ENCODE data around the gene CRAT.

The CRAT gene

GRCh38 chr9:129109537-129109903 lies 1.1 kb downstream of the CRAT start:
- no peak for DNase-seq

GRCh38 chr9:129108805-129109536 lies 1.6 kb downstream of the CRAT start:
- no peak for DNase-seq

GRCh38 chr9:129108083-129108804 lies 2.3 kb downstream of the CRAT start:
- no peak for DNase-seq

- DNase-seq: no peak
Observed at GRCh38 chr9:129107651-129108050, 2.9 kb downstream of the CRAT start.

- DNase-seq: no peak
Observed at GRCh38 chr9:129105857-129106694, 4.5 kb downstream of the CRAT start.

- no peak for DNase-seq
Observed at GRCh38 chr9:129104051-129104450, 6.5 kb downstream of the CRAT start.

- DNase-seq: no peak
Observed at GRCh38 chr9:129103595-129103965, 7.0 kb downstream of the CRAT start.

GRCh38 chr9:129102791-129103594 lies 7.6 kb downstream of the CRAT start:
- DNase-seq: no peak

- DNase-seq: no peak
Observed at GRCh38 chr9:129102095-129102525, 8.5 kb downstream of the CRAT start.

GRCh38 chr9:129101279-129101678 lies 9.3 kb downstream of the CRAT start:
- DNase-seq: no peak

- DNase-seq: no peak
Observed at GRCh38 chr9:129100383-129101169, 10.0 kb downstream of the CRAT start.

GRCh38 chr9:129098328-129098727 lies 12.3 kb downstream of the CRAT start:
- no peak for DNase-seq

GRCh38 chr9:129097671-129098306 lies 12.8 kb downstream of the CRAT start:
- no peak for DNase-seq

- DNase-seq: no peak
Observed at GRCh38 chr9:129095908-129096307, 14.7 kb downstream of the CRAT start.

- DNase-seq: no peak
Observed at GRCh38 chr9:129095170-129095667, 15.4 kb downstream of the CRAT start.

GRCh38 chr9:129094387-129095169 lies 16.0 kb downstream of the CRAT start:
- no peak for DNase-seq

GRCh38 chr9:129093602-129094386 lies 16.8 kb downstream of the CRAT start:
- DNase-seq: no peak

GRCh38 chr9:129089246-129089645 lies 21.3 kb downstream of the CRAT start:
- no peak for DNase-seq

GRCh38 chr9:129084087-129084486 lies 26.5 kb downstream of the CRAT start:
- DNase-seq: no peak
